Measurements from ENCODE around the gene MIS18BP1.
A peak's percentile ranks its signal among the peaks of the same experiment; 100 is the strongest.

MIS18BP1 gene

DNA sequence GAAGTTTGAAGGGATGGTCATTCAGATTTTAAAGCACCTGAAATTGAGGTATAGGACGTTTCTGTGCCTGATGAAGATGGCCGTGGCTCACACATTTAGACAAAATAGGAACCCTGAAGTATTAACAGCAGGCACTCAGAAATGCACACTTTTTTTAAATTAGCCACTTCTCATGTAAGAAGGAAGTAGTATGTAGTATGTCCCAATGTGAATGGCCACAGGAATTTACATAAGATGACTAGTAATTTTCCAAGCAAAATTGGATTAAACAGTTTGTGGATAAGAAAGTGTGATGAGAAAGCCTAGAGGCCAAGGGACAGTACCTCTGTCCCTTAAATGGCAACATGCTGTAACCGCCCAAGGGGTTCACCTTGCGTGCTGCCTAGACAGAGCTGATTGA, 1.8 kb upstream of the MIS18BP1 start:
- TF ChIP-seq, protein P1, sequence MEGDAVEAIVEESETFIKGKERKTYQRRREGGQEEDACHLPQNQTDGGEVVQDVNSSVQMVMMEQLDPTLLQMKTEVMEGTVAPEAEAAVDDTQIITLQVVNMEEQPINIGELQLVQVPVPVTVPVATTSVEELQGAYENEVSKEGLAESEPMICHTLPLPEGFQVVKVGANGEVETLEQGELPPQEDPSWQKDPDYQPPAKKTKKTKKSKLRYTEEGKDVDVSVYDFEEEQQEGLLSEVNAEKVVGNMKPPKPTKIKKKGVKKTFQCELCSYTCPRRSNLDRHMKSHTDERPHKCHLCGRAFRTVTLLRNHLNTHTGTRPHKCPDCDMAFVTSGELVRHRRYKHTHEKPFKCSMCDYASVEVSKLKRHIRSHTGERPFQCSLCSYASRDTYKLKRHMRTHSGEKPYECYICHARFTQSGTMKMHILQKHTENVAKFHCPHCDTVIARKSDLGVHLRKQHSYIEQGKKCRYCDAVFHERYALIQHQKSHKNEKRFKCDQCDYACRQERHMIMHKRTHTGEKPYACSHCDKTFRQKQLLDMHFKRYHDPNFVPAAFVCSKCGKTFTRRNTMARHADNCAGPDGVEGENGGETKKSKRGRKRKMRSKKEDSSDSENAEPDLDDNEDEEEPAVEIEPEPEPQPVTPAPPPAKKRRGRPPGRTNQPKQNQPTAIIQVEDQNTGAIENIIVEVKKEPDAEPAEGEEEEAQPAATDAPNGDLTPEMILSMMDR (conservative IDR thresholded peaks at IDR 0.05; ENCODE audit: low read depth, low read length) = no peak
- no peak overlapping the region for H3K4me3 ChIP-seq (ENCODE audit: low read depth, low read length)
- DNase-seq (ENCODE audit: low read depth) = no peak

DNA sequence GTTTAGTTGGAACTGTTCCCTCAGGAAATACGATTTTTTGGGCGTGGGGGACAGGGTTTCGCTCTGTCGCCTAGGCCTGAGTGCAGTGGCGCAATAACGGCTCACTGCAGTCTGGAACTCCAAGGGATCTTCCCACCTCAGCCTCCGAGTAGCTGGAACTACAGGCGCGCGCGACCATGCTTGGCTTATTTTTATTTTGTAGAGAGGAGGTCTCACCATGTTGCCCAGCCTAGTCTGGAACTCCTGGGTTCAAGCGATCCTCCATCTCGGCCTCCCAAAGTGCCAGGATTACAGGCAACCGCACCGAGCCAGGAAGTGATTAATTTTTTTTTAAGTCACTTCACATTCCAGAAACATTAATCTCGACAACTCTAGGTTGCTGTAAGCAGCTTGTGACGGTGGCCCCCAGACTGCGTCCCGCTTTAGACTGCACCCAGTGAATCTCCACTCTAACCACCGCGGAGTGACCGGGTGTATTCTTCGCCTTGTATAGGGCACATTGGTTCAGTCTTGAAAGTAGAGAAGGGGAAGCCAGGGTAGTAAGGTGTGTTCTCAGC, 830 bp upstream of the MIS18BP1 start:
- TF ChIP-seq, protein P1 (conservative IDR thresholded peaks at IDR 0.05; ENCODE audit: low read depth, low read length) = no peak
- peak; percentile 60 for DNase-seq (ENCODE audit: low read depth)
- H3K4me3 ChIP-seq (ENCODE audit: low read depth, low read length) = peak overlapping the region; percentile 67

DNA sequence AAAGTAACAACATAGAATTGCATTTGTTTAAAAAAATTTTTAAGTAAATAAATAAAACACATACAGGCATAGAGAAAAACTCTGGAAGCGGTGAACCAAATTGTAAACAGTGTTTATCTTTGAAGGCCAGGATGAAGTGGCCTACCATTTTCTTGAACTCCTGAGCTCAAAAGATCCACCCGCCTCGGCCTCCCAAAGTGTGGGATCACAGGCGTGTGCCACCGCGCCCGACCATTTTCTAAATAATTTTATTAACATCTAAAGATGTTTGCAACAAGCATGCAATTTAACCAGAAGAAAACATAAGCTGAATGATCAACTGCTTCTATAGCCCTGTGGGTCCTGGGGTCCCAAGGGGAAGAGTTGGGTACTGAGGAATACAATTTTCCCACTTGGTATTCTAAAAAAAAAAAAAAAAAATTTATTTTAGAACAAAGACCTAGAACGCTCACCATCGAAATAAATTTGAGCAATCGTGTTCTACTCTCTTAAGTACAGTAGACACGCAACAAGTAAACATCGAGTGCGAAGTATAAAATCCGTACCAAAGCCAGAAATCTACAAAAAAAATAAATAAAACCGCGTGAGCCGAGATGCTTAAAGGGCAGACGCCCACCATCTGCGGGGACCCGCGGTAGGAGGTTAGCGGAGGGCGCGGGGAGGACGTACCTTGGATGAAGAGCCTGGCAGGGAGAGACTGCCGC, 484 bp downstream of the MIS18BP1 start:
- DNase-seq (ENCODE audit: low read depth) = no peak
- H3K4me3 ChIP-seq (ENCODE audit: low read depth, low read length) = peak overlapping the region; percentile 67
- TF ChIP-seq, protein P1 (conservative IDR thresholded peaks at IDR 0.05; ENCODE audit: low read depth, low read length) = no peak

DNA sequence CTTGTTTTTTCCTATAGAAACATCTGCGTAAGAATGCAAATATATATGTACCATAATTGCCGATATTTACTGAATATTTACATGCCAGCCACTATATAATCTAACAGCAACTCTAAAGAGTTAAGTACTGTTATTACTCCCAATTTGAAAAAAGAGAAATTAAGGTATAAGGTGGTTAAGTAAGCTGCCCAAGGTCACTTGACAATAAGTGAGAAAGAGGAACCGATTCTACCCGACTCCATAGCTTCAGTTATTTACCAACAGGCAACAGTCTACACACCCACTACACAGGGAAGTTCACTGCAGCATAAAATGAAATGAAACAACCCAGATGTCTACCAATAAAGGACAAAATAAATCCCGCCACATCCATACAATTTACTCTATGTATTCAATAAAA, 1.1 kb downstream of the MIS18BP1 start:
- TF ChIP-seq, protein P1 (conservative IDR thresholded peaks at IDR 0.05; ENCODE audit: low read depth, low read length) = no peak
- H3K4me3 ChIP-seq (ENCODE audit: low read depth, low read length) = peak overlapping the region; percentile 67
- peak; percentile 44 for DNase-seq (ENCODE audit: low read depth)

DNA sequence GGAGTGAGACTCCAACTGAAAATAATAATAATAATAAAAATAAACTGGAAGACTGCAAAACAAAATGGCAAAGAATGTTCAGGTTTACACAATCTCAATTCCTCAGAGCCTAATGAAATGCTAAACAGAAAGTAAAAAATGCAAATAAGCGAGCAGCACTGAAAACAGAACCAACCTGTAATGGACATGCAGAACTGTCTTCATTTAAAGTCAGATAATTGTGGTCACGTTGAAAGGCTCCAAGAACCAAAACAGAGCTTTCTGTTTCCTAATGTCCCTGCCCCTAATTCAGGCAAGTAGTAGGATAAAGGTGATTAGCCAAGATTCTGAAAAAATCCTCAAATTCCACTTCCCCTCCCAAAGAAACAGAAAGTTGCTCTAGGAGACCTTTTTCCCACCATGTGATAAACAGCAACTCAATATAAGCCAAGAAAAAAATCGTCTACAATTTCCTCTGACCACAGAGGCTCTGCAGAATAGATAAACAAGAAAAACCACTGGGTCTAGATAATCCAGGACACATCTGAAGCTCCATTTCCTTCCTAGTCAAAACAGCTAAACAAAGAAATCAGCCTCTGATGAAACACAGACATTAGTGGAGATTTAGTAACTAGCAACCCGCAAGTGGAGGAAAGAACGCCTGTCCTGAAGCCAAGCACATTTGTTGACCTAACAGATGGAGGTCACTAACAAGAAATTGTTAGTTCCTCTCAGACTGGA, 3.0 kb downstream of the MIS18BP1 start:
- DNase-seq (ENCODE audit: low read depth) = peak; percentile 96
- TF ChIP-seq, protein P1 (conservative IDR thresholded peaks at IDR 0.05; ENCODE audit: low read depth, low read length) = no peak
- H3K4me3 ChIP-seq (ENCODE audit: low read depth, low read length) = peak overlapping the region; percentile 31

DNA sequence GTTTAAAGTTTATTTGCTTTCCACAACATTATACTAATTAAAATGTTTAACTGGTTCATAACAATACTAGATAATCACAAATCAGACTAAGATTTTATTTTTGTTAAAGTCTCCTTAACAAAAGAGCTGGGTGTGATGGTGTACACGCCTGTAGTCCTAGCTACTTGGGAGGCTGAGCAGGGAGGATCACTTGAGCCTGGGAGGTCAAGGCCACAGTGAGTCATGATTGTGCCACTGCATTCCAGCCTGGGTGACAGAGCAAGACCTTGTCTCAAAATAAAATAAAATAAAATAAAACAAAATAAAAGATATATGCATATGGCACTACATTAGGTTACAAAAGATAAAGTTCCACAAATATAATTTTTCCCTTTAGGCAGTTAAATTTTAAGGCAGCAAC, 5.6 kb downstream of the MIS18BP1 start:
- no peak for DNase-seq (ENCODE audit: low read depth)
- no peak overlapping the region for H3K4me3 ChIP-seq (ENCODE audit: low read depth, low read length)

More for the DNA sequence above, 5.6 kb downstream of the MIS18BP1 start:
- TF ChIP-seq, protein P1 (conservative IDR thresholded peaks at IDR 0.05; ENCODE audit: low read depth, low read length) = no peak

Measured in choroid plexus epithelial cell (primary cell).